Muscle layer of colon (tissue), 2 donors: ENCODE results near the gene CPVL.

Source experiments
- H3K27ac ChIP-seq: one replicate; pipeline ENCODE4 v1.7.0; 2013; ENCODE audit warnings: low read depth, mild to moderate bottlenecking, low read length, moderate library complexity
- H3K27me3 ChIP-seq, 2 donors: one replicate each; pipeline ENCODE4 v1.7.0; 2013; ENCODE audit warnings: low read length in 2 of 2, mild to moderate bottlenecking in 2 of 2; ENCODE audit not compliant: insufficient read depth in 2 of 2, control insufficient read depth in 1 of 2
- H3K36me3 ChIP-seq: one replicate; pipeline ENCODE4 v1.7.0; 2013; ENCODE audit warnings: mild to moderate bottlenecking, low read length; ENCODE audit not compliant: insufficient read depth
- H3K4me1 ChIP-seq: one replicate; pipeline ENCODE4 v1.7.0; 2013; ENCODE audit warnings: mild to moderate bottlenecking, low read length; ENCODE audit not compliant: insufficient read depth
- H3K4me3 ChIP-seq, 2 donors: one replicate each; pipeline ENCODE4 v1.7.0; 2013; ENCODE audit warnings: low read length in 2 of 2, low read depth in 1 of 2, mild to moderate bottlenecking in 1 of 2, moderate library complexity in 1 of 2
- H3K9ac ChIP-seq: one replicate; pipeline ENCODE4 v1.7.0; 2013; ENCODE audit warnings: low read length
- H3K9me3 ChIP-seq: one replicate; pipeline ENCODE4 v1.7.0; 2013; ENCODE audit warnings: mild to moderate bottlenecking, low read length
- donor health status: abdominal sarcoma.
- donor health status: Adenocarcinoma of cecum.

The CPVL gene

DNA sequence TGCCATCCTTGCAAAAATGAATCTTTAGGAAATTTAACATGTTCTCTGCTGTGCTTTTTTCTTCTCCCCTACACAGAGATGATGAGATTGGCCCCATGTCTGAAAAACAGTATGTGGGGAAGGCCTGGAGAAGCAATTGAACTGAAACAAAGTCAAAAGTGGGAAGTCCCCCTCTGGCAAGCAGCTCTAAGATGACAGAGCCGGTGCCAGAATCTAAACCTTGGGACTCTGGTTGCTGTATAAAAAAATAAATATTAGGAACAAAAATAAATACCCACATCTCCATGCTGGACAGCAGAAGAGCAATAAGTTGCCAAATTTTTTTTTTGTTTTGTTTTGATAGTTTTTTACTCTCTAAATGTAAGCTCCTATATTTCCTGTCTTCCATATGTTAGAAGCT is 136.4 kb downstream of the CPVL start:
- Histone ChIP-seq H3K36me3 (no peaks in the 10 kb centered on the region), H3K4me1 (no peaks in the 10 kb centered on the region), H3K27ac (no peak overlapping the region), H3K27me3 (no peaks in the 10 kb centered on the region), H3K9ac (no peak overlapping the region), H3K9me3 (no peaks in the 10 kb centered on the region), H3K4me3 (no peak overlapping the region)

DNA sequence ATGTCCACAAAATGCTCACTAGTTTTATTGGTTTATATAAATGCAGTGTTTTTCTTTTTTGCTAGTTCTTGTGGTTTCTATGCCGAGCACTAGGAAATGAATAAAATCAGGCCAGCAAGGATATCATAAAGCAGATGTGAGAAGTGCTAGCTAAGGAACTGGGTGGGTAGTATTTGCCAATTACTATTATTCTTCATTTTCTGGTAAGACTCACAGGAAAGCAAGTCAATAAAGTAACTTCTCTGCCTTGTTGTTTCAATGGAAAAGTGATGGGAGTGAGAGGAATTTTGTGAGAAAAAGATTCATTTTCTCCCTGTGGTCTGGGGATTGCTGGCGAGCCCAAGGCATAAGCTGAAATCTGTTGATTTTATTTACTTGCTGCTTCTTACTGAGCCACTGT is 137.7 kb downstream of the CPVL start:
- Histone ChIP-seq H3K27ac (no peak overlapping the region), H3K27me3 (no peaks in the 10 kb centered on the region), H3K36me3 (no peaks in the 10 kb centered on the region), H3K9me3 (no peaks in the 10 kb centered on the region), H3K4me1 (no peaks in the 10 kb centered on the region), H3K4me3 (no peak overlapping the region), H3K9ac (no peak overlapping the region)

DNA sequence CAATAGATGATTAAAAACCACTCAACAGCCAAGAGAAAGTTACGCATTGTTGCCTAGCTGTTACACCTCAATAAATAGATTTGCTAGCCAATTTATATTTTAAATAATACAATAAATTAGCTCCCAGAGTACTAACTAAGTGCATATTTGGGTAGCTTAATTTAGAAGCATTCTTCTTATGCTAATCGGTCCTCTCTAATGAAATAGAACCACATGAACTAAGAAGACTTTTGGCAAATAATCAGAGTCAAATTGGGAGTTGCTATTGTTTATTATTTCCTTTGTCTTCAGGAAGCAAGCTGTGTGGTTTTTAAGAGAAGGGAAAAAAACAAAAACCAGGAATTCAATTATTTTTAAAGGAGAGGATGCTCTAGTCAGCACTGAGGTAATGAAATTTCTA is 139.2 kb downstream of the CPVL start:
- H3K36me3 ChIP-seq = no peaks in the 10 kb centered on the region
- H3K4me3 ChIP-seq = no peak overlapping the region
- no peaks in the 10 kb centered on the region for H3K4me1 ChIP-seq
- no peak overlapping the region for H3K27ac ChIP-seq
- H3K9ac ChIP-seq = no peak overlapping the region
- H3K27me3 ChIP-seq = no peaks in the 10 kb centered on the region
- no peaks in the 10 kb centered on the region for H3K9me3 ChIP-seq

DNA sequence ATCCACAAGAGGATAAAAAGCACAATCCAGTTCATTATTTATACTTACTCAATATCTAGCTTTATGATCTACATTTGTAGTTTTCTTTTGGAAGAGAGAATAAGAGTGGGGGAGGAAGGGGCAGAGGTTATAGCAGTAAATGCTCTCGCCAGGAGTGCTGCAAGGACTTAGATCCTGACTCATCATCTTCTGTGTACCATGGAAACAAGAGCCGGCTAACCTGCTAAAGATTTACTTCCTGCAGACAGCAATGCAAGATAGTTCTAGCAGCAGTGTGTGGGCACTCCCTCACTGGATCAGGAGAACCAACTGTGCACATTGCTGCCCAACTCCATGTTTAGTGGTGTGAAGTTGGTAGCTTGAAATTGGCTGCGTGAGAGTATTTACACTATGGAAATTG is 140.5 kb downstream of the CPVL start:
- Histone ChIP-seq H3K9me3 (no peaks in the 10 kb centered on the region), H3K27me3 (no peaks in the 10 kb centered on the region), H3K36me3 (no peaks in the 10 kb centered on the region), H3K9ac (no peak overlapping the region), H3K27ac (no peak overlapping the region), H3K4me3 (no peak overlapping the region), H3K4me1 (no peaks in the 10 kb centered on the region)

DNA sequence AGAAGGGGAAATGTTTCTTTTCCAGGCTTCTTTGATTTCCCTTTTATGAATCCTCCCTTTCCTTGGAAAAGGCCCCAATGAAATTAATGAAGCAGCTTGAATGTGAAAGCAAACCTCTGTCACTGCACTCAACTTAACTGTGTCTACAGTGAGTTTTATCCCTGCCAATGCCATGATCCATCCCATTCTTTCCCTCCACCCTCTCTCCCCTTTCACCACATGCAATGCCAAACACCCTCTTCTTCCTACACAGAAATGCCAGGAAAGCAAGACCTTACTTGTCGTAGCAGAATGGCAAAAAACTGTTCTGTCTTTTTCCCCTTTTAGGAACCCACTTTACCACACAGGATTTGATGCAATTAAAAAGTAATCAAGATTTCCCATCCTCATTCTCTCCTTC is 140.9 kb downstream of the CPVL start:
- H3K36me3 ChIP-seq = no peaks in the 10 kb centered on the region

DNA sequence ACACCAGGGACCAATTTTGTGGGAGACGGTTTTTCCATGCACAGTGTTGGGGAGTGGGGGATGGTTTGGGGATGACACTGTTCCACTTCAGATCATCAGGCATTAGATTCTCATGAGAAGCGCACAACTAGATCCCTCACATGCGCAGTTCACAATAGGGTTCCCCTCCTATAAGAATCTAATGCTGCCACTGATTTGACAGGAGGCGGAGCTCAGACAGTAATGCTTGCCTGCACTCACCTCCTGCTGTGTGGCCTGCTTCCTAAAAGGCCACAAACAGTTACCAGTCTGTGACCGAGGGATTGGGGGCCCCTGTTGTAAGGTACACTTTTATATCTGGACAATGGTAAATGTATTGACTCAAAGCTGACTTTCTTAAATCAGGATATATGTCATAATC is 142.6 kb downstream of the CPVL start:
- Histone ChIP-seq H3K27me3 (no peaks in the 10 kb centered on the region), H3K9me3 (no peaks in the 10 kb centered on the region), H3K4me1 (no peaks in the 10 kb centered on the region), H3K9ac (no peak overlapping the region), H3K4me3 (no peak overlapping the region), H3K27ac (no peak overlapping the region), H3K36me3 (no peaks in the 10 kb centered on the region)

More for the DNA sequence above, 140.9 kb downstream of the CPVL start:
- no peak overlapping the region for H3K9ac ChIP-seq
- no peak overlapping the region for H3K4me3 ChIP-seq
- no peaks in the 10 kb centered on the region for H3K27me3 ChIP-seq
- no peaks in the 10 kb centered on the region for H3K4me1 ChIP-seq
- H3K9me3 ChIP-seq = no peaks in the 10 kb centered on the region
- no peak overlapping the region for H3K27ac ChIP-seq

DNA sequence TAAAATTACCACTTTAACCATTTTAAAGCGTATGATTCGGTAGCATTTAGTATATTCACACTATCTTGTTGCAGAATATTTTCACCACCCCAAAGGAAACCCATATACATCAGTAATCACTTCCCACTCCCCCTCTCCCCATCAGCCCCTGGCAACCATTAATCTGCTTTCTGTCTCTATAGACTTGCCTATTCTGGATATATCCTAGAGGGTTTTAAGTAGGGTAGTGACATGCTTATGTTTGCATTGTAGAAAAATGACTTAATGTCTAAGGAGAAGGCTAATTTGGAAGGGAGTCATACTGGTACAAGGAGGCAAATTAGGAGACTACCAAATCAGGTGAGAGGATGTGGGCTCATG is 145.6 kb downstream of the CPVL start:
- H3K4me1 ChIP-seq = no peaks in the 10 kb centered on the region
- H3K36me3 ChIP-seq = no peaks in the 10 kb centered on the region
- H3K4me3 ChIP-seq = no peak overlapping the region
- no peak overlapping the region for H3K27ac ChIP-seq
- no peak overlapping the region for H3K9ac ChIP-seq
- H3K9me3 ChIP-seq = no peaks in the 10 kb centered on the region
- no peaks in the 10 kb centered on the region for H3K27me3 ChIP-seq

DNA sequence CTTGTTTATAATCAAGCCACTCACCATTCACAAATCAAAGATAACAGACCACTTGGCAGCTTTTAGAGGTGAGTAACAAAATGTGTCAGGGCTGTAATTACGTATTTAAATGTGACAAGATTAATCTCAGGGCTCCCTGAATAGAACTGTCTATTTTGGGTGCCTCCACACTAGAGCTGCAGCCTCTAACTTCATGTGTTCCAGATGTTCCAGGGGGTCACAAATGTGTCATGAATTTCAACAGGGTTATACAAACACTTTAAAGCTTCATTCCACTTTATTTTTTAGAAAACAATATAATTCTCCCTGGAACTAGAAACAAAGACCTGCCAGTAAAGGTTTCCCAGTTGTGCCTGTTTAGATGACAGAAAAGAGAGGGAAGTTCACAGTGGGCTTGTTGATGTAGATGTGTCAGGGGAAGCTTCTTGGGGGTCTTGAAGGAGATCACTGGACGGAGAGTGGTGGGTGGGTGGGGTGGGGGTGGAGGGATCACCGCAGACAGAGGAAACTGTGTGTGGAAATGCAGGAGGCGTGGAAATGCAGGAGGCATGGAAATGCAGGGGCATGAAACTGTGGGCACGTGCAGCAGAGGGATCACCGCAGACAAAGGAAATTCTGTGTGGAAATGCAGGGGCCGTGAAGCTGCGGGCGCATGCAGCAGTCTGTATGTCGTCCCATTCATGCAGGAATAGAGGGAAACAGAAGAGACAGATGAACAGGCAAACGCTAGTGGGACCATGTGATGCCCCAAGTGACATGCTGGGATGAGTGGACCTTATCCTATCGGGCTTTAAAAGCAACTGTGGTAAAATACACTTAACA is 146.2 kb downstream of the CPVL start:
- no peak overlapping the region for H3K27ac ChIP-seq
- no peaks in the 10 kb centered on the region for H3K4me1 ChIP-seq
- no peaks in the 10 kb centered on the region for H3K9me3 ChIP-seq
- no peaks in the 10 kb centered on the region for H3K36me3 ChIP-seq
- no peak overlapping the region for H3K4me3 ChIP-seq
- no peak overlapping the region for H3K9ac ChIP-seq
- H3K27me3 ChIP-seq = no peaks in the 10 kb centered on the region

DNA sequence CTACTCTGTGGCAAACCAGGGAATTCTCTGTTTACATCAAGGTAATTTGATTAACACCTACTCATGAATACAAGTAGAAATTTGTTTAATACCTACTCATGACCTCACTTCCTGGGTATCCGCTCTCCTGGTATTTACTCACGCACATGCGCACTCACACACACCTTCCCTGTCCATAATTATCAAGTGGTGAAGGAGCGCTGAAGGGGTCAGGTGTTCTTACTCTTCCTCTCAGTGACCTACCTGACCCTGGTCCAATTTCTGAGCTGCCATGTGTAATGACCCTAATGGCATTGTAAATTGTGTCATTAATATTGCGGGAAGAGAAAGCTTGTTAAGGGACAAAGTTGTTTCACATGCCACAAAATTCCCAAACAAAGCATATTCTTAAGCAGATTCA is 146.9 kb downstream of the CPVL start:
- H3K9me3 ChIP-seq = no peaks in the 10 kb centered on the region
- no peak overlapping the region for H3K27ac ChIP-seq
- H3K4me3 ChIP-seq = no peak overlapping the region
- no peak overlapping the region for H3K9ac ChIP-seq
- H3K27me3 ChIP-seq = no peaks in the 10 kb centered on the region
- no peaks in the 10 kb centered on the region for H3K4me1 ChIP-seq
- H3K36me3 ChIP-seq = no peaks in the 10 kb centered on the region

DNA sequence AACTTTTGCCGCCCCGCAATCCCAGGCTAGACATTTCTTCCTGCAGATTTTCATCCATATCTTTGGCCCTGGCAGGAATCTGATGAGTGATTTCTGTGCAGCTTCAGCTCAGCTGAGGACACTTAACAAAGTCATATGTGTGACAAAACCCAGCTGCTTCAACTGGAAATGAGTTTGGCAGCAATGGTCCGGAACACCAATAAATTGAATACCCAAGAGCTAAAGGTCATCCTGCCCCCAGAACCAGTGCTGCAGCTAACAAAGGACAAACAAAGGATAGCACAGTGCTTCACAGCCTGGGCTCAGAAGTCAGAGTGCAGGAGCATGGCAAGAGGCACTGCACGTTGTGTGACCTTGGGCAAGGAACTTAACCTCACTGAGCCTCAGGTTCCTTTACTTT is 148.2 kb downstream of the CPVL start:
- Histone ChIP-seq H3K27ac (no peak overlapping the region), H3K36me3 (no peaks in the 10 kb centered on the region), H3K27me3 (no peaks in the 10 kb centered on the region), H3K4me1 (no peaks in the 10 kb centered on the region), H3K4me3 (no peak overlapping the region), H3K9me3 (no peaks in the 10 kb centered on the region), H3K9ac (no peak overlapping the region)

DNA sequence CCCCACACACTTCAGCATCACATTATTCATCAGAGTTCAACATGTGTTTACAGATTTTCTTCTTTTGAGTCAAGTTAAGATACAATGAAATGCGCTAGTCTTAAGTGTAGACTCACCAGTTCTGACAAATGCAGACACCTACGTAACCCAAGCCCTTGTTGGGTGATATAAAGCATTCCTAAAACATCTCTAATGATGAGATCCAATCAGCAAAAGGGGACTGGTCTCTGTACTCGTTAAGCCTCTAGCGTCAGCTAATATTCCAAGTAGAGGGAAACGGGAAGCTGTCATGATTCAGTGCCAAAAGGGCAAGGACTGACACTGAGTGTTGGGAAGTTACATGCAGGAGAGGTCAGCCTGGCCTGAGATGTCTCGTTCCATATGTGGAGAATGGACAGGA is 149.5 kb downstream of the CPVL start:
- H3K4me3 ChIP-seq = no peak overlapping the region
- no peaks in the 10 kb centered on the region for H3K36me3 ChIP-seq
- H3K4me1 ChIP-seq = no peaks in the 10 kb centered on the region
- no peaks in the 10 kb centered on the region for H3K9me3 ChIP-seq
- no peaks in the 10 kb centered on the region for H3K27me3 ChIP-seq
- H3K27ac ChIP-seq = no peak overlapping the region
- no peak overlapping the region for H3K9ac ChIP-seq

DNA sequence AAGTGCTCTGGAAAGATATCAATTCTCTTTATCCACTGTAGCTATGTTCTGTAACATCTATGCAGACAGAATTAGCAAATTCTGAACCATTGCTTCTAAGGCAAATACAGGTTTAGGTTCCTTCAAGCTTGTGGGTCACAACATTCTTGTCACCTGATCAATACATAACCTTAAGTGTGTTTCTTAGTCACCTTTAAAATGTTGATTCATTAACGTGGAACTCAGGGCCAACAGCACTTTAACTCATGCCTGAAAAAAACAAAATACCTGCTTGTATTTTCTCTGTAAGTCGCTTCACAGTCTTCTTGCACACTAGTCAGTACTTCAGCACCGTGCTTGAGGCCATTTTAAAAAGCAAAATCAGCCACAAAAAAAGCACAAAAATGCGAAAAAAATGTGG is 153.0 kb downstream of the CPVL start:
- Histone ChIP-seq H3K4me3 (no peak overlapping the region), H3K36me3 (no peaks in the 10 kb centered on the region), H3K27ac (no peak overlapping the region), H3K9me3 (no peaks in the 10 kb centered on the region), H3K9ac (no peak overlapping the region), H3K27me3 (no peaks in the 10 kb centered on the region), H3K4me1 (no peaks in the 10 kb centered on the region)
